ENCODE measurements around the gene IMMP2L. TPM values are rescaled to one million over a fixed set of nuclear protein-coding genes. Genes with fewer than 3 reads are reported as not detected.

The IMMP2L gene
- total RNA-seq, 4 donors from 2014 or later = 12.4 to 31.7 (median 22.8) TPM

GRCh38 chr7:111112439-111112838 lies 449.9 kb downstream of the IMMP2L start:
- TF ChIP-seq, protein P1, sequence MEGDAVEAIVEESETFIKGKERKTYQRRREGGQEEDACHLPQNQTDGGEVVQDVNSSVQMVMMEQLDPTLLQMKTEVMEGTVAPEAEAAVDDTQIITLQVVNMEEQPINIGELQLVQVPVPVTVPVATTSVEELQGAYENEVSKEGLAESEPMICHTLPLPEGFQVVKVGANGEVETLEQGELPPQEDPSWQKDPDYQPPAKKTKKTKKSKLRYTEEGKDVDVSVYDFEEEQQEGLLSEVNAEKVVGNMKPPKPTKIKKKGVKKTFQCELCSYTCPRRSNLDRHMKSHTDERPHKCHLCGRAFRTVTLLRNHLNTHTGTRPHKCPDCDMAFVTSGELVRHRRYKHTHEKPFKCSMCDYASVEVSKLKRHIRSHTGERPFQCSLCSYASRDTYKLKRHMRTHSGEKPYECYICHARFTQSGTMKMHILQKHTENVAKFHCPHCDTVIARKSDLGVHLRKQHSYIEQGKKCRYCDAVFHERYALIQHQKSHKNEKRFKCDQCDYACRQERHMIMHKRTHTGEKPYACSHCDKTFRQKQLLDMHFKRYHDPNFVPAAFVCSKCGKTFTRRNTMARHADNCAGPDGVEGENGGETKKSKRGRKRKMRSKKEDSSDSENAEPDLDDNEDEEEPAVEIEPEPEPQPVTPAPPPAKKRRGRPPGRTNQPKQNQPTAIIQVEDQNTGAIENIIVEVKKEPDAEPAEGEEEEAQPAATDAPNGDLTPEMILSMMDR (IDR thresholded peaks at IDR 0.05) = no peak
- no peak for ATAC-seq (ENCODE audit: low FRiP score)
- DNase-seq (ENCODE audit: low spot score) = no peak

GRCh38 chr7:111108496-111108895 lies 453.8 kb downstream of the IMMP2L start:
- TF ChIP-seq, protein P1 (IDR thresholded peaks at IDR 0.05) = no peak
- DNase-seq (ENCODE audit: low spot score) = no peak
- ATAC-seq (ENCODE audit: low FRiP score) = peak; percentile 44

DNA sequence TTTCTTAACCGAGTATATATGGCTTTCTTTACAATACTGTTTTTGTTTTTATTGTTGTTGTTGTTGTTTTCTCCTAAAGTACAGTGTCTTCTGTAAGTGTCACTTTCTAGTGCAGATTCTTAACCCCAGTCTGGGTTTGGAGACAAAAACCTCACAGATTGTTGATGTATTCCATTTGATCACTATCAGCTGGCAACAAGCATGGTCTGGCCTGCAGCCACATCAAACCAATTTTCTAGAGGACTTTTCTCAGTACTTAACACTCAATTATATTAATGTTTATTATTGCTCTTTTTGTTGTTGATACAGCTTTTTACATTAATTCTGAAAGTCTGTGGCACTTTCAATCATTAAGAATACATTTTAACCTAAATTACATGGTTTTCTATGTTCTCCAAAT lies 454.3 kb downstream of the IMMP2L start:
- TF ChIP-seq, protein P1 (IDR thresholded peaks at IDR 0.05) = no peak
- no peak for DNase-seq (ENCODE audit: low spot score)
- ATAC-seq (ENCODE audit: low FRiP score) = no peak

DNA sequence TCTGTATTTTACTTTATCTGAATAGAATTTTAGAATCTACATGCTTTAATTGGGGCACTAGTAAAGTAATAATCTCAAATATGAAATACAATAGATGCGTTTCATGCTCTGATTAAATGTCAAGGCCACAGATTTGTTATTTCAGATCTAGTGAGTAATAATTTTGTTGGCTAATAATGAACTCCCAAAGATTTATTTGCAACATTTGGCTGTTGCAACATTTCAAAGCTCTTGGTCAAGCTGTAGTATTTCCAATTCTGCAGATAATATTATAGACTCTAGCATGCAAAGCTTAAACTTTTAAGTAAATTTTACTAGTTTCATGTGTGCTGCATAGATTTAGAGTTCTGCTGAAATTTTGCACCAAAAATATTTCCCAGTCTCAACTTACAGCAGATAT lies 454.7 kb downstream of the IMMP2L start:
- ATAC-seq (ENCODE audit: low FRiP score) (peak; percentile 51), DNase-seq (ENCODE audit: low spot score) (no peak)
- TF ChIP-seq, protein P1 (IDR thresholded peaks at IDR 0.05) = no peak

GRCh38 chr7:111105269-111105668 lies 457.0 kb downstream of the IMMP2L start:
- TF ChIP-seq, protein P1 (IDR thresholded peaks at IDR 0.05) = no peak
- ATAC-seq (ENCODE audit: low FRiP score) (no peak), DNase-seq (ENCODE audit: low spot score) (no peak)

DNA sequence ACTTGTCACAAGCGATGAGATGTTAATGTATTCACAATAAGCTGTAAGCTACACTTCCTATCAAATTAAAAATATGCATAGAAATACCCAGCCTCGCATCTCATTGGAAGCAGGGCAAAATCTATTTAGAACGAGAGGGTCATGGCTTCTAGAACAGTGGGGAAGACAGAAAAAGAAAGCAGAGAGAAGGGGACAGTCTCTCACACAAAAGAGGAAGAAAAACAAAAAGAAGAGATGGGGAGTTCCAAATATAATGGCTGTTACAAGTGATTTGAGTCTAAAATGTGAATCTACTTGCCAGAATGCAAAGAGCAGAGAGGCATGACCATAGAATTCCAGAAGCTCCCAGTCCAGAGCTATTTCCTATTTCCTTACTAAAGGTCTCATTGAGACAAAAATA lies 457.6 kb downstream of the IMMP2L start:
- DNase-seq (ENCODE audit: low spot score) (no peak), ATAC-seq (ENCODE audit: low FRiP score) (no peak)
- TF ChIP-seq, protein P1 (IDR thresholded peaks at IDR 0.05) = no peak

DNA sequence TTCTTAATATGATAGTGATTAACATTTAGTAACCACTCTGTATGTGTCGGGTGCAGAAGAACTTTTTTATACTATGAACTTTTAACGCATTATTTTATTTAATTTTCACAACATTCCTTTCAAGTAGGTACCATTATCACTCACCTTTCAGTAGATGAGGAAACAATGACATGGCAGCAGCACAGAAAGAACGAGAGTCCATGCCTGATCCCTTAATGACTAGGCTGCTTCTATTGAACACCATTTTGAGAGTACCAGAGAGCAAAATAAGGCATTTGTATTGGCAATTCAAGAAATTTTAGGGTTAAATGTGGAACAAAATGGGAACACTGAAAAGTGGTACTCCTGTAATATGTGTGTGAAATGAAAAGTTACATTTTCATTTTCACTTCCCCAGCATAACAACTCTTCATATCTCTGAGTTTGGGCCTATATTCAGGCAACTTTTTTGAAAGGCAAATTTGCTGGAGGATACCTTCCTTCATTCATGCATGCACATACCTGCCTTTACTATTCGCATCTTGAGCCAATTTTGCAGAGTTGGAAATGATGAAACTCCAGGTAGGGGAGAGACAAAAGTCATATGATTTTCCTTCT lies 458.5 kb downstream of the IMMP2L start:
- ATAC-seq (ENCODE audit: low FRiP score) = no peak
- DNase-seq (ENCODE audit: low spot score) = no peak
- TF ChIP-seq, protein P1 (IDR thresholded peaks at IDR 0.05) = no peak
